Ectodermal cell (in vitro differentiated cells): ENCODE measurements around the gene ZNF586.
"Not testable (repeated sequence)": the region's sequence is repeated elsewhere in the genome, so short reads cannot be mapped to it uniquely, and the experiment has no call there.

Experiments used
- H3K27ac ChIP-seq: 2 replicates; pipeline ENCODE4 v1.7.0; 2013; ENCODE audit warnings: mild to moderate bottlenecking, low read depth, low read length; ENCODE audit not compliant: insufficient read depth, poor library complexity, severe bottlenecking
- H3K27me3 ChIP-seq: 2 replicates; pipeline ENCODE4 v1.7.0; 2013; ENCODE audit warnings: mild to moderate bottlenecking, low read length; ENCODE audit not compliant: insufficient read depth, control insufficient read depth, poor library complexity, severe bottlenecking
- H3K36me3 ChIP-seq: one replicate; pipeline ENCODE4 v1.7.0; 2013; ENCODE audit warnings: low read length; ENCODE audit not compliant: control insufficient read depth, insufficient read depth
- H3K4me1 ChIP-seq: one replicate; pipeline ENCODE4 v1.7.0; 2013; ENCODE audit warnings: low read length; ENCODE audit not compliant: control insufficient read depth, insufficient read depth
- H3K4me3 ChIP-seq: 2 replicates; pipeline ENCODE4 v1.7.0; 2013; ENCODE audit warnings: low read depth, low read length, control low read depth; ENCODE audit not compliant: insufficient read depth
- H3K9me3 ChIP-seq: 2 replicates; pipeline ENCODE4 v1.7.0; 2013; ENCODE audit warnings: mild to moderate bottlenecking, low read length, moderate library complexity; ENCODE audit not compliant: control insufficient read depth
- WGBS, 2 experiments: methylation state at CpG; one replicate each; pipeline ENCODE4 v1.1.7; 2013; ENCODE audit warnings: missing lambda C conversion rate in 2 of 2; 5-methylcytosine and 5-hydroxymethylcytosine counted together

Gene ZNF586

GRCh38 chr19:57812975-57813820 is 43.7 kb downstream of the ZNF586 start:
- H3K4me1 ChIP-seq, H3K36me3 ChIP-seq, H3K27ac ChIP-seq, H3K9me3 ChIP-seq, H3K27me3 ChIP-seq: not testable (repeated sequence)
- peak overlapping the region; percentile 71 for H3K4me3 ChIP-seq
- WGBS, 2 experiments = 94 to 96% methylated on average over 11 of the region's 13 CpGs

DNA sequence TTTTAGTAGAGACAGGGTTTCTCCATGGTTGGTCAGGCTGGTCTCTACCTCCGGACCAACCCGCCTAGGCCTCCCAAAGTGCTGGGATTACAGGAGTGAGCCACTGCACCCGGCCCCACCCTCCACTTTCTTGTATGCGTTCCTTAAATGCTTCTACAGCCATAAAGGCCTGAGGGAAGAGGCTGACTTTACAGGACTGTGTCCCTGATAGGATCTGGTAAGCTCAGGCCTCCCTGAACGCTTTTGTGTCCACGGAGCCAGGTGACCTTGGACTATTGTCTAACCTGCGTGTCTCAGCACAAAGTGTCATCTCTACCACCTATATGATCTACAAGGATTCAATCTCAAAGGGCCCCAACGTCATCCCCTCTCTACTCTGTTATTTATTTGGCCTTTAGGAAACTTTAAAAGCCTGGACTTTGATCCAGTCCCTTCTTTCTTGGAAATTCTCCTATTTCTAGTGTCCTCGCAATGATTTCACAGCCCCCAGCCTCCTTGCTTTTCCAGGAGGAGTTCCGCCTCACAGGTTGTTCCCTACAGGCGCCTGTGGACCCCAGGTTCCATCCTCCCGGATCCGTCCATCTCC is 44.5 kb downstream of the ZNF586 start:
- Histone ChIP-seq H3K27me3 (no peaks in the 10 kb centered on the region), H3K4me1 (peaks cover 4% of the 10 kb centered on the region), H3K9me3 (no peaks in the 10 kb centered on the region), H3K4me3 (peak overlapping the region; percentile 71), H3K27ac (no peak overlapping the region), H3K36me3 (no peaks in the 10 kb centered on the region)
- WGBS, 2 experiments = 25% methylated on average over 13 of the region's 13 CpGs

GRCh38 chr19:57814505-57815246 is 45.2 kb downstream of the ZNF586 start, which contains the start of gene ZNF552:
TSS of gene ZNF552 (minus strand) at chr19:57814913. CDS start at chr19:57814743, 170 bp downstream.
- H3K4me3 ChIP-seq = peak within 1 kb of the TSS; percentile 71
- peaks cover 4% of the 10 kb centered on the region for H3K4me1 ChIP-seq
- 2% methylated on average over 50 of the region's 50 CpGs for WGBS, 2 experiments
- no peaks in the 10 kb centered on the region for H3K9me3 ChIP-seq
- H3K27ac ChIP-seq = no peak within 1 kb of the TSS
- no peaks in the 10 kb centered on the region for H3K27me3 ChIP-seq
- H3K36me3 ChIP-seq = no peaks in the 10 kb centered on the region

- Histone ChIP-seq H3K27ac (no peak overlapping the region), H3K27me3 (no peaks in the 10 kb centered on the region), H3K9me3 (no peaks in the 10 kb centered on the region), H3K4me3 (no peak overlapping the region), H3K4me1 (peaks cover 8% of the 10 kb centered on the region), H3K36me3 (no peaks in the 10 kb centered on the region)
- 92 to 95% methylated on average over 17 of the region's 17 CpGs for WGBS, 2 experiments
Measured at GRCh38 chr19:57815247-57816075, 46.0 kb downstream of the ZNF586 start.

DNA sequence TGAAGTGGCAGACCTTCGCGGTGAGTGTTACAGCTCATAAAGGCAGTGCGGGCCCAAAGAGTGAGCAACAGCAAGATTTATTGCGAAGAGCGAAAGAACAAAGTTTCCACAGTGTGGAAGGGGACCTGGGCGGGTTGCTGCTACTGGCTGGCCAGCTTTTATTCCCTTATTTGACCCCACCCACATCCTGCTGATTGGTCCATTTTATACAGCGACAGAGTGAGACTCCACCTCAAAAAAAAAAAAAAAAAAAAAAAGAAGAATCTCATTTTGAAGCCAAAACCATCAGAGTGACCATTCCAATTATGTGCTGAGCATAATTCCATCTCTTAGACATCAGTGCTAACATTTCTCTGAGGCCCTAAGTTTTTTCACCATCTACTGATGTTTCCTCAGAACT is 47.2 kb downstream of the ZNF586 start:
- Histone ChIP-seq H3K27ac (no peak overlapping the region), H3K9me3 (no peaks in the 10 kb centered on the region), H3K27me3 (no peaks in the 10 kb centered on the region), H3K4me3 (no peak overlapping the region), H3K36me3 (no peaks in the 10 kb centered on the region), H3K4me1 (peaks cover 14% of the 10 kb centered on the region)
- WGBS, 2 experiments = 91 to 93% methylated on average over 7 of the region's 7 CpGs

DNA sequence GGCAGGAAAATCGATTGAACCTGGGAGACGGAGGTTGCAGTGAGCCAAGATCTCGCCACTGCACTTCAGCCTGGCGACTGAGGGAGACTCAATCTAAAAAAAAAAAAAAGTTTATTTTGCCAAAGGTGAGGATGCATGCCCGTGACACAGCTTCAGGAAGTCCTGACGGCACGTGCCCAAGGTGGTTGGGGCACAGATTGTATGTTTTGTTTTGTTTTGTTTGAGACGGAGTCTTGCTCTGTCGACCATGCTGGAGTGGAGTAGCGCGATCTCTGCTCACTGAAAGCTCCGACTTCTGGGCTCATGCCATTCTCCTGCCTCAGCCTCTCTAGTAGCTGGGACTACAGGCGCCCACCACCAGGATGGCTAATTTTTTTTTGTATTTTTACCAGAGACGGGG is 48.5 kb downstream of the ZNF586 start:
- Histone ChIP-seq H3K9me3 (no peaks in the 10 kb centered on the region), H3K4me1 (peaks cover 14% of the 10 kb centered on the region), H3K36me3 (no peaks in the 10 kb centered on the region), H3K27ac (no peak overlapping the region), H3K4me3 (no peak overlapping the region), H3K27me3 (no peaks in the 10 kb centered on the region)
- WGBS, 2 experiments = 94 to 95% methylated on average over 14 of the region's 14 CpGs

DNA sequence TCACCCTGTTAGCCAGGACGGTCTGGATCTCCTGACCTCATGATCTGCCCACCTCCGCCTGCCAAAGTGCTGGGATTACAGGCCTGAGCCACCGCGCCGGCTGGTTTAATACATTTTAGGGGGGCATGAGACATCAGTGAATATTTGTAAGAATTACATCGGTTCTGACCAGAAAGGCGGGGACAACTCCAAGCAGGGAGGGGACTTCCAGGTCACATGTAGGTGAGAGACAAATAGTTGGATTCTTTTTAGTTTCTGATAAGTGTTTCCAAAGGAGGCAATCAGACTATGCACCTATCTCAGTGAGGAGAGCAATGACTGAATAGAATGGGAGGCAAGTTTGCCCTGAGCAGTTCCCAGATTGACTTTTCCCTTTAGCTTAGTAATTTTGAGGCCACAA is 48.9 kb downstream of the ZNF586 start:
- H3K4me3 ChIP-seq = no peak overlapping the region
- H3K27me3 ChIP-seq = no peaks in the 10 kb centered on the region
- no peaks in the 10 kb centered on the region for H3K9me3 ChIP-seq
- 88 to 90% methylated on average over 7 of the region's 7 CpGs for WGBS, 2 experiments
- peaks cover 14% of the 10 kb centered on the region for H3K4me1 ChIP-seq
- H3K36me3 ChIP-seq = no peaks in the 10 kb centered on the region
- no peak overlapping the region for H3K27ac ChIP-seq

- Histone ChIP-seq H3K4me3 (peak overlapping the region; percentile 100), H3K9me3 (no peaks in the 10 kb centered on the region), H3K36me3 (no peaks in the 10 kb centered on the region), H3K27me3 (no peaks in the 10 kb centered on the region), H3K27ac (peak overlapping the region; percentile 60), H3K4me1 (peaks cover 10% of the 10 kb centered on the region)
- 0% methylated on average over 44 of the region's 44 CpGs for WGBS, 2 experiments
Measured at GRCh38 chr19:57819475-57820148, 50.1 kb downstream of the ZNF586 start.

DNA sequence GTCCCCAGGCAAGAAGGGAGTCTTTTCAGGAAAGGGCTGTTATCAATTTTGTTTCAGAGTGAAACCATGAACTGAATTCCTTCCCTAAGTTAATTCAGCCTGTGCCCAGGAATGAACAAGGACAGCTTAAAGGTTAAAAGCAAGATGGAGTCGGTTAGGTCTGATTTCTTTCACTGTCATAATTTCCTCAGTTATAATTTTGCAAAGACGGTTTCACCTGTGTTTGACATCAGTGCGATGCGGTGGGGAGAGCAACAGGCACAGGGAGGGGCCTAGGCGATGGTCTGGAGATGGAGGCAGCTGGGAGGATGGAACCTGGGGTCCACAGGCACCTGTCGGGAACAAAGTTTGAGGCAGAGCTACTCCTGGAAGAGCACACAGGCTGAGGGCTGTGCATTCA is 51.1 kb downstream of the ZNF586 start:
- Histone ChIP-seq H3K9me3 (no peaks in the 10 kb centered on the region), H3K27me3 (no peaks in the 10 kb centered on the region), H3K4me1 (peaks cover 10% of the 10 kb centered on the region), H3K4me3 (peak overlapping the region; percentile 100), H3K27ac (no peak overlapping the region), H3K36me3 (no peaks in the 10 kb centered on the region)
- 90% methylated on average over 6 of the region's 6 CpGs for WGBS, 2 experiments
